ENCODE measurements around the gene RBBP7. TPM values are rescaled to one million over a fixed set of nuclear protein-coding genes. Genes with fewer than 3 reads are reported as not detected.

The RBBP7 gene
- total and polyA plus RNA-seq, 2 donors (not counting 3 experiments of a cell fraction or from before 2014, with no cell fraction given): 81.5 to 130 TPM

- no peak overlapping the region for H3K27ac ChIP-seq (ENCODE audit: insufficient read depth, low read depth, low read length)
- FAIRE-seq: no peak
- H3K4me1 ChIP-seq (ENCODE audit: control insufficient read depth, extremely low read depth, insufficient read depth, low read length): peaks cover 10% of the 10 kb centered on the region
- TF ChIP-seq GATA2 (IDR thresholded peaks at IDR 0.05; ENCODE audit: insufficient read depth, insufficient read length, low read depth, low read length) (no peak), MAX (IDR thresholded peaks at IDR 0.05; ENCODE audit: insufficient read depth, insufficient read length) (no peak), EZH2 (IDR thresholded peaks at IDR 0.05; ENCODE audit: borderline replicate concordance, low read depth, low read length, severe bottlenecking) (no peak)
- no peaks in the 10 kb centered on the region for H3K27me3 ChIP-seq (ENCODE audit: control insufficient read depth in 2 of 2, insufficient read depth in 2 of 2, low read length in 2 of 2)
- H3K4me3 ChIP-seq (replicated peaks in 1 of 3; ENCODE audit: insufficient read depth in 1 of 3, low read depth in 1 of 3, low read length in 3 of 3): no peak overlapping the region
- no peaks in the 10 kb centered on the region for H3K79me2 ChIP-seq (ENCODE audit: control insufficient read depth, insufficient read depth, low read length)
- BruUV-seq (replicated peaks): no TSS peak
- no peaks in the 10 kb centered on the region for H3K9me1 ChIP-seq (replicated peaks; ENCODE audit: control insufficient read depth, extremely low read depth, insufficient read depth, low read length)
- H3K4me2 ChIP-seq (ENCODE audit: insufficient read depth, low read length): no peak overlapping the region
- DNase-seq (ENCODE audit: low read depth, low spot score): no peak
- no peak overlapping the region for H2AFZ ChIP-seq (ENCODE audit: low read depth, low read length)
- intact Hi-C loops (cut with micrococcal nuclease) (loop anchor here (10.0 kb wide), 1 partner anchor 775 kb away; no protein-coding TSS in a partner anchor), dilution Hi-C loops (cut with MboI; ENCODE audit: extremely low pct_ligation_motif_present, low sequenced_read_pairs) (no loop called here)
- ChIA-PET POLR2A (interaction anchor here (0.5 kb wide), 1 partner anchor 8 kb away, joined by 5 read pairs; no protein-coding TSS in a partner anchor), CTCF (interaction anchor here (1.3 to 1.6 kb wide), 3 partner anchors 9 to 227 kb away, joined by 3 to 6 read pairs (median 5); no protein-coding TSS in a partner anchor)
- H3K9ac ChIP-seq (replicated peaks; ENCODE audit: extremely low read depth, insufficient read depth, low read length): no peak overlapping the region
- H3K9me3 ChIP-seq (replicated peaks; ENCODE audit: control insufficient read depth, insufficient read depth, low read length): no peaks in the 10 kb centered on the region
- H4K20me1 ChIP-seq (replicated peaks; ENCODE audit: control insufficient read depth, extremely low read depth, insufficient read depth, low read length): no peaks in the 10 kb centered on the region
- H3K36me3 ChIP-seq (ENCODE audit: control insufficient read depth in 2 of 2, extremely low read depth in 1 of 2, insufficient read depth in 2 of 2, low read length in 2 of 2): no peaks in the 10 kb centered on the region
These were observed 50.5 kb downstream of the RBBP7 start for GRCh38 chrX:16819634-16820033.

- ChIA-PET POLR2A (no interaction called here), CTCF (no interaction called here)
- no peaks in the 10 kb centered on the region for H3K27me3 ChIP-seq (ENCODE audit: control insufficient read depth in 2 of 2, insufficient read depth in 2 of 2, low read length in 2 of 2)
- H3K79me2 ChIP-seq (ENCODE audit: control insufficient read depth, insufficient read depth, low read length): peaks cover 7% of the 10 kb centered on the region
- H3K36me3 ChIP-seq (ENCODE audit: control insufficient read depth in 2 of 2, extremely low read depth in 1 of 2, insufficient read depth in 2 of 2, low read length in 2 of 2): no peaks in the 10 kb centered on the region
- H3K4me3 ChIP-seq (replicated peaks in 1 of 3; ENCODE audit: insufficient read depth in 1 of 3, low read depth in 1 of 3, low read length in 3 of 3): no peak overlapping the region
- H3K27ac ChIP-seq (ENCODE audit: insufficient read depth, low read depth, low read length): no peak overlapping the region
- DNase-seq (ENCODE audit: low read depth, low spot score) (no peak), FAIRE-seq (no peak)
- no peaks in the 10 kb centered on the region for H4K20me1 ChIP-seq (replicated peaks; ENCODE audit: control insufficient read depth, extremely low read depth, insufficient read depth, low read length)
- no peaks in the 10 kb centered on the region for H3K9me3 ChIP-seq (replicated peaks; ENCODE audit: control insufficient read depth, insufficient read depth, low read length)
- H3K9me1 ChIP-seq (replicated peaks; ENCODE audit: control insufficient read depth, extremely low read depth, insufficient read depth, low read length): no peaks in the 10 kb centered on the region
- no peak overlapping the region for H2AFZ ChIP-seq (ENCODE audit: low read depth, low read length)
- no TSS peak for BruUV-seq (replicated peaks)
- no peak overlapping the region for H3K9ac ChIP-seq (replicated peaks; ENCODE audit: extremely low read depth, insufficient read depth, low read length)
- intact Hi-C loops (cut with micrococcal nuclease): no loop called here
- no peaks in the 10 kb centered on the region for H3K4me1 ChIP-seq (ENCODE audit: control insufficient read depth, extremely low read depth, insufficient read depth, low read length)
- TF ChIP-seq MYC (IDR thresholded peaks at IDR 0.05; ENCODE audit: low read depth, low read length) (no peak), MAX (IDR thresholded peaks at IDR 0.05; ENCODE audit: insufficient read depth, insufficient read length) (no peak), JUN (IDR thresholded peaks at IDR 0.05; ENCODE audit: borderline replicate concordance, insufficient read depth, insufficient read length, low read depth) (no peak), GATA2 (IDR thresholded peaks at IDR 0.05; ENCODE audit: insufficient read depth, insufficient read length, low read depth, low read length) (no peak), POLR2AphosphoS5 (IDR thresholded peaks at IDR 0.05; ENCODE audit: insufficient read depth, low read depth, low read length) (no peak), CTCF (IDR thresholded peaks at IDR 0.05; ENCODE audit: extremely low read depth in 1 of 2, insufficient read depth in 1 of 2, low read depth in 1 of 2, low read length in 2 of 2) (no peak), POLR2A (IDR thresholded peaks at IDR 0.05; ENCODE audit: low read depth, low read length) (no peak), FOS (IDR thresholded peaks at IDR 0.05; ENCODE audit: borderline replicate concordance, insufficient read depth, low read length) (no peak), EZH2 (IDR thresholded peaks at IDR 0.05; ENCODE audit: borderline replicate concordance, low read depth, low read length, severe bottlenecking) (no peak)
- H3K4me2 ChIP-seq (ENCODE audit: insufficient read depth, low read length): no peak overlapping the region
- dilution Hi-C loops (cut with MboI; ENCODE audit: extremely low pct_ligation_motif_present, low sequenced_read_pairs): no loop called here
These were observed 55.6 kb downstream of the RBBP7 start for GRCh38 chrX:16814597-16814996.

All from endothelial cell of umbilical vein (primary cell).